ENCODE data around the gene SWSAP1.
"Not testable (repeated sequence)": the region's sequence is repeated elsewhere in the genome, so short reads cannot be mapped to it uniquely, and the experiment has no call there.

SWSAP1 gene

GRCh38 chr19:11374433-11375142 is at the start of gene SWSAP1:
TSS of gene SWSAP1 (plus strand) at chr19:11374666. CDS start at chr19:11374681, 15 bp downstream.
- Mint-ChIP-seq H3K4me1 (ENCODE audit: low read depth) (peaks cover 22% of the 10 kb centered on the region), H3K27ac (no peak within 1 kb of the TSS), H3K27me3 (ENCODE audit: low read depth) (no peaks in the 10 kb centered on the region), H3K36me3 (ENCODE audit: low read depth) (peaks cover 10% of the 10 kb centered on the region), H3K9me3 (peaks cover 3% of the 10 kb centered on the region), H3K4me3 (no peak within 1 kb of the TSS)

- Mint-ChIP-seq H3K4me3 (peak overlapping the region; percentile 77), H3K27me3 (ENCODE audit: low read depth) (no peaks in the 10 kb centered on the region), H3K27ac (peak overlapping the region; percentile 90), H3K4me1 (ENCODE audit: low read depth) (peaks cover 26% of the 10 kb centered on the region), H3K9me3 (no peaks in the 10 kb centered on the region), H3K36me3 (ENCODE audit: low read depth) (peaks cover 11% of the 10 kb centered on the region)
These were observed 49.6 kb upstream of the SWSAP1 start for GRCh38 chr19:11324748-11325389.

DNA sequence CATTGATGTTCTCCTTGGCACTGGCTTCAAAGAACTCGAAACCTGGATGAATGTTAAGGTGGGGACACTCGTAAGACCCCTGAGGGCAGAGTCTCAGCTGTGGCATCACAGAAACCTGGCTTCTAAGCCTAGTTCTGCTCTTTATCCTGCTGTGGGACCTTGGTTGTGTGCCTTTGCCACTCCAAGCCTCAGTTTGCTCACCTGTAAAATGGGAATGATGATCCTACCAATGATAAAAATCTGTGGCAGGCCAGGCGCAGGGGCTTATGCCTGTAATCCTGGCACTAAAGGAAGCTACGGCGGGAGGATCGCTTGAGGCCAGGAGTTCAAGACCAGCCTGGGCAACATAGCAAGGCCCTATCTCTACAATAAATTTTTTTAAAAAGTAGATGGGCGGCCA is 48.9 kb upstream of the SWSAP1 start:
- Mint-ChIP-seq H3K9me3 (no peaks in the 10 kb centered on the region), H3K4me1 (ENCODE audit: low read depth) (peaks cover 26% of the 10 kb centered on the region), H3K27ac (no peak overlapping the region), H3K27me3 (ENCODE audit: low read depth) (no peaks in the 10 kb centered on the region), H3K36me3 (ENCODE audit: low read depth) (peaks cover 11% of the 10 kb centered on the region), H3K4me3 (no peak overlapping the region)

DNA sequence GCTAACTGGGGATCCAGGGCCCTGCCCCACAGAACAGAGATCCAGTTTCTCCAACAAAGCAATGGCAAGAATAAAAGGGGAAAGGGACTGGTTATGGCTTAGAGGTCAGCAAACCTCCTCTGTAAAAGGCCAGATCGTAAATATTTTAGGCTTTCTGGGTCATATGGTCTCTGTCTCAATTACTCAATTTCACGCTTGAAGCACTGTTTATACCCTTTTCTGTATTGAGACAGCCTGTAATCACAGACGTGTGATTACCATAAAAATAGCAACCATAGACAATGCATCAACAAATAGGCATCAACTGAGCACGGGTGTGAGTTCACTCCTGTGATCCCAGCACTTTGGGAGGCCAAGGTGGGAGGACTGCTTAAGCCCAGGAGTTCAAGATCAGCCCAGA is 44.3 kb upstream of the SWSAP1 start:
- peaks cover 10% of the 10 kb centered on the region for H3K36me3 Mint-ChIP-seq (ENCODE audit: low read depth)
- no peaks in the 10 kb centered on the region for H3K9me3 Mint-ChIP-seq
- H3K4me1 Mint-ChIP-seq (ENCODE audit: low read depth) = no peaks in the 10 kb centered on the region
- H3K27ac Mint-ChIP-seq = no peak overlapping the region
- H3K27me3 Mint-ChIP-seq (ENCODE audit: low read depth) = no peaks in the 10 kb centered on the region
- no peak overlapping the region for H3K4me3 Mint-ChIP-seq

GRCh38 chr19:11331502-11331901 is 43.0 kb upstream of the SWSAP1 start:
- H3K27me3 Mint-ChIP-seq (ENCODE audit: low read depth) = no peaks in the 10 kb centered on the region
- no peaks in the 10 kb centered on the region for H3K4me1 Mint-ChIP-seq (ENCODE audit: low read depth)
- H3K36me3 Mint-ChIP-seq (ENCODE audit: low read depth) = peaks cover 18% of the 10 kb centered on the region
- no peak overlapping the region for H3K4me3 Mint-ChIP-seq
- H3K9me3 Mint-ChIP-seq = no peaks in the 10 kb centered on the region
- H3K27ac Mint-ChIP-seq = no peak overlapping the region

DNA sequence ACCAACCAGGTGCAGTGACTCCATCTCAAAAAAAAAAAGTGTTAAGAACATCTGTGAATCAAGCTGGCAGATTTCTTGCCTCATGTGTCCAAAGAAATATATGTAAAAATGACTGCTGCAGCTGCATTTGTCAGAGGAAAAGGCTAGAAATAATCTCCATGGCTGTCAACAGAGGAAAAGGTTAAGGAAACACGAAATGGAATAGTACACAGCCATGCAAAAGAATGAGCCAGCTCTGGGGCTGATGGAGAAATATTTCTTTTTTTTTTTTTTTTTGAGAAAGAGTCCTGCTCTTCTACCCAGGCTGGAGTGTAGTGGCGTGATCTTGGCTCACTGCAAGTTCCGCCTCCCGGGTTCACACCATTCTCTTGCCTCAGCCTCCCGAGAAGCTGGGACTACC is 41.6 kb upstream of the SWSAP1 start:
- H3K4me3 Mint-ChIP-seq = no peak overlapping the region
- peaks cover 2% of the 10 kb centered on the region for H3K4me1 Mint-ChIP-seq (ENCODE audit: low read depth)
- no peaks in the 10 kb centered on the region for H3K9me3 Mint-ChIP-seq
- no peak overlapping the region for H3K27ac Mint-ChIP-seq
- H3K36me3 Mint-ChIP-seq (ENCODE audit: low read depth) = peaks cover 16% of the 10 kb centered on the region
- H3K27me3 Mint-ChIP-seq (ENCODE audit: low read depth) = no peaks in the 10 kb centered on the region

DNA sequence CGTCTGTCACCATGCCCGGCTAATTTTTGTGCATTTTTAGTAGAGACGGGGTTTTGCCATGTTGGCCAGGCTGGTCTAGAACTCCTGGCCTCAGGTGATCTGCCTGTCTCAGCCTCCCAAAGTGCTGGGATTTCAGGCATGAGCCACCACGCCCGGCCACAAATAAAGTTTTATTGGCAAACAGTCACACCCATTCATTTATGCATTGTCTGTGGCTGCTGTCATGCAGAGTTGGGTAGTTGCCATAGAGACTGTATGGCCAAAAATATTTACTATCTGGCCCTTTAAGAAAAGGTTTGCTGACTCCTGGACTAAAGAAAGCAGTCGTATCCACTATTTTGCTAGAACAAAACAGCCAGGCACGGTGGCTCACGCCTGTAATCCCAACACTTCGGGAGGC is 40.6 kb upstream of the SWSAP1 start:
- H3K4me3 Mint-ChIP-seq; H3K9me3 Mint-ChIP-seq; H3K27me3 Mint-ChIP-seq (ENCODE audit: low read depth); H3K27ac Mint-ChIP-seq; H3K4me1 Mint-ChIP-seq (ENCODE audit: low read depth): not testable (repeated sequence)
- peaks cover 16% of the 10 kb centered on the region for H3K36me3 Mint-ChIP-seq (ENCODE audit: low read depth)

GRCh38 chr19:11335449-11336146 is 38.9 kb upstream of the SWSAP1 start:
- peaks cover 16% of the 10 kb centered on the region for H3K36me3 Mint-ChIP-seq (ENCODE audit: low read depth)
- peaks cover 12% of the 10 kb centered on the region for H3K4me1 Mint-ChIP-seq (ENCODE audit: low read depth)
- H3K27me3 Mint-ChIP-seq (ENCODE audit: low read depth) = no peaks in the 10 kb centered on the region
- no peak overlapping the region for H3K27ac Mint-ChIP-seq
- H3K4me3 Mint-ChIP-seq = no peak overlapping the region
- no peaks in the 10 kb centered on the region for H3K9me3 Mint-ChIP-seq

DNA sequence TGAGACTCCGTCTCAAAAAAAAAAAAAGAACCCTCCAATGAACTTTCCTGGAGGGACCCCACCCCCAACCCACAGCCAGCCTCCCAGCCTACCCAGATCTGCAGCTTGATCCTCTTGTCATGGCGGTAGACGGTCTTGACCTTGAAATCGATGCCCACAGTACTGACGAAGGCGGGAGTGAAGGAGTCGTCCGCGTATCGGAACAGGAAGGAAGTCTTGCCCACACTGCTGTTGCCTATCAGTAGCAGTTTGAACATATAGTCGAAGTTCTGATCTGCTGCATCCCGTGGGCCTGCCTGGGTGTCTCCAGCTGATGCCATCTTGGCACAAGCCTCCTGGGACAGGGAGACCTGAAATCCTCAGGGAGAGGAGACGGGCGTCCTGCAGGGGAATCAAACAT is 37.4 kb upstream of the SWSAP1 start:
- H3K9me3 Mint-ChIP-seq = no peaks in the 10 kb centered on the region
- H3K4me3 Mint-ChIP-seq = no peak overlapping the region
- H3K4me1 Mint-ChIP-seq (ENCODE audit: low read depth) = peaks cover 12% of the 10 kb centered on the region
- H3K36me3 Mint-ChIP-seq (ENCODE audit: low read depth) = peaks cover 16% of the 10 kb centered on the region
- H3K27me3 Mint-ChIP-seq (ENCODE audit: low read depth) = no peaks in the 10 kb centered on the region
- H3K27ac Mint-ChIP-seq = peak overlapping the region; percentile 11

GRCh38 chr19:11338121-11338520 is 36.3 kb upstream of the SWSAP1 start:
- Mint-ChIP-seq H3K4me3 (no peak overlapping the region), H3K27ac (no peak overlapping the region), H3K4me1 (ENCODE audit: low read depth) (peaks cover 12% of the 10 kb centered on the region), H3K27me3 (ENCODE audit: low read depth) (no peaks in the 10 kb centered on the region), H3K36me3 (ENCODE audit: low read depth) (peaks cover 19% of the 10 kb centered on the region), H3K9me3 (no peaks in the 10 kb centered on the region)

GRCh38 chr19:11338569-11339253 is 35.8 kb upstream of the SWSAP1 start:
- Mint-ChIP-seq H3K36me3 (ENCODE audit: low read depth) (peaks cover 19% of the 10 kb centered on the region), H3K27me3 (ENCODE audit: low read depth) (no peaks in the 10 kb centered on the region), H3K4me3 (peak overlapping the region; percentile 74), H3K9me3 (no peaks in the 10 kb centered on the region), H3K4me1 (ENCODE audit: low read depth) (peaks cover 12% of the 10 kb centered on the region), H3K27ac (no peak overlapping the region)

DNA sequence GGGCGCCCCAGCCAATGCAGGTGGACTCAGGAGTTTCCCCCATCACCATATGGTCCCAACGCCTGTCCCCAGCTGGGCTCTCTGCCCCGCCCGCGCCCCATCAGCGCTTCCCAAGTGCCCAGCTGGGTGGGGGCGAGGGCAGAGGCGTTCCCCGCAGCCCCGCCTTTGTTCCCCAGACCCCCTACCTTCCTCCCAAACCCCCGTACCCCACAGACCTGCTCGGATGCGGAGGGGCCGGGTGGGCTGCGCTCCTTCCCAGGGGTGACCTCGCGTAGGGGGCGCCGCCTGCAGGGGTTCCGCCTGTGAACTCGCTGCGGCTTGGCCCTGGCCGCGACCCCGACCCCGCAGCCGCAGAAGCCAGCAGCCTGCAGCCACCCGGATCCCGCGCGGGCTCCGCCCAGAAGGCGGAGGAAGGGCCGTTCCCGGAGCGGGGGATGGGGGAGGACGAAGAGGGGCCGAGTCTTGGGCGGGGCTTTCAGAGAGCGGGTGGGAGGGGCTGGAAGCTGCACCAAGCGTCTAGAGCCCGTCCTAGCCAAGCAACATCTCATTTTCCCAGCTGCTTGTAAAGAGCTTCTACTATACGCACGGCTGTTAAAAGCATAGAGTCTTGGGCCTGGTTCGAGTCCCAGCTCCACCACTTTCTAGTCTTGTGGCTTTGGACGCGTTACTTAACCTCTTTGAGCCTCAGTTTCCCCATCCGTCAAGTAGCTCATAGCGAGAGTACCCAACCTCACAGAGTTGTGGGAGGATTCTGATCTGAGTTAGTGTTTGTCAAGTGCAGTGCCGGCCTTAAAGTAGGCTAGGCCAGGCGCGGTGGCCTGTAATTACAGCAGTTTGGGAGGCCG is 35.0 kb upstream of the SWSAP1 start, which contains the start of gene RAB3D:
TSS of gene RAB3D (minus strand) at position 404 of the 845 bp plus-strand sequence. CDS start 2,258 bp downstream, outside the sequence.
- H3K9me3 Mint-ChIP-seq = no peaks in the 10 kb centered on the region
- peaks cover 14% of the 10 kb centered on the region for H3K4me1 Mint-ChIP-seq (ENCODE audit: low read depth)
- peak within 1 kb of the TSS; percentile 74 for H3K4me3 Mint-ChIP-seq
- H3K36me3 Mint-ChIP-seq (ENCODE audit: low read depth) = peaks cover 15% of the 10 kb centered on the region
- no peaks in the 10 kb centered on the region for H3K27me3 Mint-ChIP-seq (ENCODE audit: low read depth)
- no peak within 1 kb of the TSS for H3K27ac Mint-ChIP-seq

GRCh38 chr19:11340099-11340467 is 34.4 kb upstream of the SWSAP1 start:
- H3K4me3 Mint-ChIP-seq = peak overlapping the region; percentile 74
- H3K27ac Mint-ChIP-seq; H3K9me3 Mint-ChIP-seq; H3K27me3 Mint-ChIP-seq (ENCODE audit: low read depth): not testable (repeated sequence)
- peaks cover 15% of the 10 kb centered on the region for H3K36me3 Mint-ChIP-seq (ENCODE audit: low read depth)
- H3K4me1 Mint-ChIP-seq (ENCODE audit: low read depth) = peaks cover 14% of the 10 kb centered on the region

GRCh38 chr19:11342429-11342828 is 32.0 kb upstream of the SWSAP1 start:
- Mint-ChIP-seq H3K27me3 (ENCODE audit: low read depth) (no peaks in the 10 kb centered on the region), H3K27ac (no peak overlapping the region), H3K9me3 (no peaks in the 10 kb centered on the region), H3K4me3 (no peak overlapping the region), H3K4me1 (ENCODE audit: low read depth) (peaks cover 31% of the 10 kb centered on the region), H3K36me3 (ENCODE audit: low read depth) (peaks cover 5% of the 10 kb centered on the region)
